K562 (cell line): ENCODE measurements around the gene LENEP. TPM values are rescaled to one million over a fixed set of nuclear protein-coding genes. Genes with fewer than 3 reads are reported as not detected.
A peak's percentile ranks its signal among the peaks of the same experiment; 100 is the strongest.

Experiments
- CCNT2 ChIP-seq: IDR thresholded peaks from 2 replicates; pipeline ENCODE4 v1.6.1; 2011; ENCODE audit warnings: borderline replicate concordance, low read depth, mild to moderate bottlenecking, moderate library complexity, mixed read lengths, low read length; ENCODE audit not compliant: insufficient read length; ENCODE audit errors: extremely low read depth
- EGR1 ChIP-seq: fragments of 450-650 bp; conservative IDR thresholded peaks from 2 replicates; pipeline ENCODE4 v1.6.1; 2017; ENCODE audit warnings: mild to moderate bottlenecking
- HSF4 ChIP-seq: fragments of 250-450 bp; sonication (Bioruptor Pico); IDR thresholded peaks from 2 replicates; pipeline ENCODE4 v2.1.2; 2022; ENCODE audit warnings: mild to moderate bottlenecking, moderate library complexity, borderline replicate concordance
- KDM2B ChIP-seq: fragments of 250-450 bp; sonication (Bioruptor Pico); IDR thresholded peaks from 2 replicates; pipeline ENCODE4 v1.8.0; 2021; ENCODE audit warnings: mild to moderate bottlenecking, moderate library complexity
- NFRKB ChIP-seq: fragments of 450-650 bp; IDR thresholded peaks from 2 replicates; pipeline ENCODE4 v1.6.1; 2016; ENCODE audit warnings: low read depth
- POLR2H ChIP-seq: IDR thresholded peaks from 2 replicates; pipeline ENCODE4 v1.6.1; 2016; ENCODE audit warnings: missing genetic modification characterization, low read depth, mild to moderate bottlenecking, control low read depth, missing compliant biosample characterization, moderate library complexity
- TAF15 ChIP-seq: fragments of 200-400 bp; formaldehyde crosslinking; IDR thresholded peaks from 2 replicates; pipeline ENCODE4 v1.6.1; 2017; ENCODE audit warnings: mild to moderate bottlenecking, low read depth, low read length, moderate library complexity
- TSHZ1 ChIP-seq: fragments of 250-450 bp; sonication (Bioruptor Pico); IDR thresholded peaks from 2 replicates; pipeline ENCODE4 v1.4.0; 2020; ENCODE audit warnings: mild to moderate bottlenecking, moderate library complexity
- ZNF589 ChIP-seq: fragments of 200-800 bp; sonication (Bioruptor generic); IDR thresholded peaks from 2 replicates; pipeline ENCODE4 v1.6.1; 2016; ENCODE audit warnings: low read depth, missing genetic modification characterization, missing compliant biosample characterization
- ZNF780A ChIP-seq: fragments of 250-450 bp; sonication (Bioruptor Pico); IDR thresholded peaks from 2 replicates; pipeline ENCODE4 v1.5.0; 2021; ENCODE audit warnings: mild to moderate bottlenecking
- polyA plus RNA-seq, 8 experiments: library from polyadenylated mRNA; depleted of rRNA in 4 of 8; stranded (reverse) in 5 of 8; unstranded in 3 of 8; fragments of >200 nt; fragmentation: Nextera tagmentation in 2 of 8; fragmentation: Illumina TruSeq in 1 of 8; extraction: Ambion mirVana in 2 of 8; extraction: Trizol in 1 of 8; gene quantifications; 2 replicates each; pipeline versions ENCODE4 v1.2.1 to v1.2.3, GENCODE V29; 2011 to 2014; ENCODE audit warnings: inconsistent platforms in 1 of 8, missing spikeins in 1 of 8
- total RNA-seq, 7 experiments: library from RNA; depleted of rRNA in 6 of 7; stranded (reverse); fragments of >200 nt in 6 of 7; fragmentation: Illumina TruSeq in 2 of 7; extraction: Trizol in 2 of 7; gene quantifications; 2 replicates each; pipeline versions ENCODE4 v1.2.1 to v1.2.3, GENCODE V29; 2011 to 2021; ENCODE audit warnings: low replicate concordance in 1 of 7
- TF ChIP-seq, protein P1 (sequence below): fragments of 200-600 bp; sonication (generic); IDR thresholded peaks from one replicate; pipeline ENCODE4 v1.6.1; 2012; ENCODE audit warnings: mild to moderate bottlenecking, low read depth, low read length, inconsistent platforms
- TF ChIP-seq, protein P2 (sequence below): fragments of 250-450 bp; sonication (Bioruptor Pico); IDR thresholded peaks from 2 replicates; pipeline ENCODE4 v1.8.0; 2022; ENCODE audit warnings: moderate library complexity, mild to moderate bottlenecking, inconsistent platforms

The LENEP gene
- total and polyA plus RNA-seq, 9 of the 15 experiments (the other 6 are each of a cell fraction or from before 2014, with no cell fraction given), result 0.23 to 0.87 (median 0.67) TPM; not detected in 5

DNA sequence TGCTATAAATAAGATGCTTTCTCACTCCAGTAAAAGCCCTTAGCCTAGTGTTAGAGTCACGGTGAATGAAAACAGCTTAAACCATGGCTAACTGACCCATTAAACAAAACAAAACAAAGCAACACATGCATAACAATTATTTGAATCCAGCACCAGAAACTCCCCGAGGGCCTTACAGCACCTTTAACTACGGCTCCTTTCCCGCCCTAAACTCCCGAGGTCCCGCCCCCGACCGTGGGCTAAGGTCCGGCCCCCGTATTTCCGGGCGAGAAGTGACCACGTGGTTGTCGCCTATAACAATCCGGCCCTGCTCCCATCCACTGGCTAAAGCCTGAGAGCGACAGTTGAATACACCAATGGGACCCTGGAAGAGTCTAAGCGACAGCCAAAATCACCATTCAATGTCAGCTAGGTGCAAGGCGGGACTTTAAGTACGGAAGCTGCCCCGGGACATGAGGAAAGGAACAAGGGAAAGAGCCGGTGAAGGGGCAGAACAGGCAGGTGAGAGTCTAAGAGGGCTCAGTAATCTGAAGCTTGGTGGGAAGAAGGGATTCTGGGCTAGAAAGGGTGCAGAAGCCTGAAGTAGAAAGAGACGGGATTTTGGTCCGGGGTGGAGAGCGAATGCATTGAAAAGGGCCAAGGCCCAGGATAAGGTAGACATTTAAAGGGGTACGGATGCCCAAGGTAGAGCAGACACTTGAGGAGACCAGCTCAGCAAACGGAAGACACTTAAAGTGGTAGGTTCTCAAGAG is 10.3 kb upstream of the LENEP start, which contains the start of gene FLAD1 (continued):
- TF ChIP-seq NFRKB (peak; percentile 68), POLR2H (tag) (peak; percentile 53), EGR1 (peak; percentile 92), TSHZ1 (no peak), KDM2B (CRISPR knock-in tag) (no peak), ZNF589 (CRISPR knock-in tag) (no peak), HSF4 (CRISPR knock-in tag) (no peak), CCNT2 (no peak), TAF15 (no peak), ZNF780A (CRISPR knock-in tag) (no peak)
- TF ChIP-seq, protein P1, sequence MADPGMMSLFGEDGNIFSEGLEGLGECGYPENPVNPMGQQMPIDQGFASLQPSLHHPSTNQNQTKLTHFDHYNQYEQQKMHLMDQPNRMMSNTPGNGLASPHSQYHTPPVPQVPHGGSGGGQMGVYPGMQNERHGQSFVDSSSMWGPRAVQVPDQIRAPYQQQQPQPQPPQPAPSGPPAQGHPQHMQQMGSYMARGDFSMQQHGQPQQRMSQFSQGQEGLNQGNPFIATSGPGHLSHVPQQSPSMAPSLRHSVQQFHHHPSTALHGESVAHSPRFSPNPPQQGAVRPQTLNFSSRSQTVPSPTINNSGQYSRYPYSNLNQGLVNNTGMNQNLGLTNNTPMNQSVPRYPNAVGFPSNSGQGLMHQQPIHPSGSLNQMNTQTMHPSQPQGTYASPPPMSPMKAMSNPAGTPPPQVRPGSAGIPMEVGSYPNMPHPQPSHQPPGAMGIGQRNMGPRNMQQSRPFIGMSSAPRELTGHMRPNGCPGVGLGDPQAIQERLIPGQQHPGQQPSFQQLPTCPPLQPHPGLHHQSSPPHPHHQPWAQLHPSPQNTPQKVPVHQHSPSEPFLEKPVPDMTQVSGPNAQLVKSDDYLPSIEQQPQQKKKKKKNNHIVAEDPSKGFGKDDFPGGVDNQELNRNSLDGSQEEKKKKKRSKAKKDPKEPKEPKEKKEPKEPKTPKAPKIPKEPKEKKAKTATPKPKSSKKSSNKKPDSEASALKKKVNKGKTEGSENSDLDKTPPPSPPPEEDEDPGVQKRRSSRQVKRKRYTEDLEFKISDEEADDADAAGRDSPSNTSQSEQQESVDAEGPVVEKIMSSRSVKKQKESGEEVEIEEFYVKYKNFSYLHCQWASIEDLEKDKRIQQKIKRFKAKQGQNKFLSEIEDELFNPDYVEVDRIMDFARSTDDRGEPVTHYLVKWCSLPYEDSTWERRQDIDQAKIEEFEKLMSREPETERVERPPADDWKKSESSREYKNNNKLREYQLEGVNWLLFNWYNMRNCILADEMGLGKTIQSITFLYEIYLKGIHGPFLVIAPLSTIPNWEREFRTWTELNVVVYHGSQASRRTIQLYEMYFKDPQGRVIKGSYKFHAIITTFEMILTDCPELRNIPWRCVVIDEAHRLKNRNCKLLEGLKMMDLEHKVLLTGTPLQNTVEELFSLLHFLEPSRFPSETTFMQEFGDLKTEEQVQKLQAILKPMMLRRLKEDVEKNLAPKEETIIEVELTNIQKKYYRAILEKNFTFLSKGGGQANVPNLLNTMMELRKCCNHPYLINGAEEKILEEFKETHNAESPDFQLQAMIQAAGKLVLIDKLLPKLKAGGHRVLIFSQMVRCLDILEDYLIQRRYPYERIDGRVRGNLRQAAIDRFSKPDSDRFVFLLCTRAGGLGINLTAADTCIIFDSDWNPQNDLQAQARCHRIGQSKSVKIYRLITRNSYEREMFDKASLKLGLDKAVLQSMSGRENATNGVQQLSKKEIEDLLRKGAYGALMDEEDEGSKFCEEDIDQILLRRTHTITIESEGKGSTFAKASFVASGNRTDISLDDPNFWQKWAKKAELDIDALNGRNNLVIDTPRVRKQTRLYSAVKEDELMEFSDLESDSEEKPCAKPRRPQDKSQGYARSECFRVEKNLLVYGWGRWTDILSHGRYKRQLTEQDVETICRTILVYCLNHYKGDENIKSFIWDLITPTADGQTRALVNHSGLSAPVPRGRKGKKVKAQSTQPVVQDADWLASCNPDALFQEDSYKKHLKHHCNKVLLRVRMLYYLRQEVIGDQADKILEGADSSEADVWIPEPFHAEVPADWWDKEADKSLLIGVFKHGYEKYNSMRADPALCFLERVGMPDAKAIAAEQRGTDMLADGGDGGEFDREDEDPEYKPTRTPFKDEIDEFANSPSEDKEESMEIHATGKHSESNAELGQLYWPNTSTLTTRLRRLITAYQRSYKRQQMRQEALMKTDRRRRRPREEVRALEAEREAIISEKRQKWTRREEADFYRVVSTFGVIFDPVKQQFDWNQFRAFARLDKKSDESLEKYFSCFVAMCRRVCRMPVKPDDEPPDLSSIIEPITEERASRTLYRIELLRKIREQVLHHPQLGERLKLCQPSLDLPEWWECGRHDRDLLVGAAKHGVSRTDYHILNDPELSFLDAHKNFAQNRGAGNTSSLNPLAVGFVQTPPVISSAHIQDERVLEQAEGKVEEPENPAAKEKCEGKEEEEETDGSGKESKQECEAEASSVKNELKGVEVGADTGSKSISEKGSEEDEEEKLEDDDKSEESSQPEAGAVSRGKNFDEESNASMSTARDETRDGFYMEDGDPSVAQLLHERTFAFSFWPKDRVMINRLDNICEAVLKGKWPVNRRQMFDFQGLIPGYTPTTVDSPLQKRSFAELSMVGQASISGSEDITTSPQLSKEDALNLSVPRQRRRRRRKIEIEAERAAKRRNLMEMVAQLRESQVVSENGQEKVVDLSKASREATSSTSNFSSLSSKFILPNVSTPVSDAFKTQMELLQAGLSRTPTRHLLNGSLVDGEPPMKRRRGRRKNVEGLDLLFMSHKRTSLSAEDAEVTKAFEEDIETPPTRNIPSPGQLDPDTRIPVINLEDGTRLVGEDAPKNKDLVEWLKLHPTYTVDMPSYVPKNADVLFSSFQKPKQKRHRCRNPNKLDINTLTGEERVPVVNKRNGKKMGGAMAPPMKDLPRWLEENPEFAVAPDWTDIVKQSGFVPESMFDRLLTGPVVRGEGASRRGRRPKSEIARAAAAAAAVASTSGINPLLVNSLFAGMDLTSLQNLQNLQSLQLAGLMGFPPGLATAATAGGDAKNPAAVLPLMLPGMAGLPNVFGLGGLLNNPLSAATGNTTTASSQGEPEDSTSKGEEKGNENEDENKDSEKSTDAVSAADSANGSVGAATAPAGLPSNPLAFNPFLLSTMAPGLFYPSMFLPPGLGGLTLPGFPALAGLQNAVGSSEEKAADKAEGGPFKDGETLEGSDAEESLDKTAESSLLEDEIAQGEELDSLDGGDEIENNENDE, result no peak
- TF ChIP-seq, protein P2, sequence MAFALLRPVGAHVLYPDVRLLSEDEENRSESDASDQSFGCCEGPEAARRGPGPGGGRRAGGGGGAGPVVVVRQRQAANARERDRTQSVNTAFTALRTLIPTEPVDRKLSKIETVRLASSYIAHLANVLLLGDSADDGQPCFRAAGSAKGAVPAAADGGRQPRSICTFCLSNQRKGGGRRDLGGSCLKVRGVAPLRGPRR (CRISPR knock-in tag), result no peak
